Liver (tissue), 9 donors: ENCODE results near the gene FHDC1. TPM values are rescaled to one million over a fixed set of nuclear protein-coding genes. Genes with fewer than 3 reads are reported as not detected.

Source experiments
- DNase-seq: peaks from one replicate; pipeline ENCODE4 v3.0.0-alpha.2; 2017; ENCODE audit warnings: low spot score
- H3K27ac ChIP-seq, 2 donors: one replicate each; pipeline ENCODE4 v1.7.0; 2013; ENCODE audit warnings: inconsistent platforms in 2 of 2, low read length in 2 of 2, control low read depth in 1 of 2, low read depth in 1 of 2, mild to moderate bottlenecking in 1 of 2
- H3K27me3 ChIP-seq, 4 donors: one replicate each; pipeline versions ENCODE4 v1.6.1 to v1.7.0; 2013; ENCODE audit warnings: low read length in 3 of 4, inconsistent platforms in 1 of 4, mild to moderate bottlenecking in 1 of 4, moderate library complexity in 1 of 4; ENCODE audit not compliant: control insufficient read depth in 4 of 4, insufficient read depth in 4 of 4
- H3K36me3 ChIP-seq, 4 donors: one replicate each; pipeline versions ENCODE4 v1.6.1 to v1.7.0; 2013; ENCODE audit warnings: low read length in 3 of 4, mild to moderate bottlenecking in 3 of 4, low read depth in 1 of 4, moderate library complexity in 1 of 4; ENCODE audit not compliant: control insufficient read depth in 4 of 4, insufficient read depth in 3 of 4
- H3K4me1 ChIP-seq, 4 donors: one replicate each; pipeline versions ENCODE4 v1.6.1 to v1.7.0; 2013; ENCODE audit warnings: low read length in 3 of 4, mild to moderate bottlenecking in 3 of 4, moderate library complexity in 1 of 4; ENCODE audit not compliant: control insufficient read depth in 4 of 4, insufficient read depth in 4 of 4
- H3K4me3 ChIP-seq, 3 donors: one replicate each; pipeline versions ENCODE4 v1.6.1 to v1.7.0; 2013; ENCODE audit warnings: low read length in 3 of 3, control low read depth in 1 of 3, low read depth in 1 of 3, mild to moderate bottlenecking in 1 of 3
- H3K9ac ChIP-seq, 2 donors: one replicate each; pipeline ENCODE4 v1.7.0; 2013; ENCODE audit warnings: low read length in 2 of 2, mild to moderate bottlenecking in 2 of 2, moderate library complexity in 2 of 2, control low read depth in 1 of 2, low read depth in 1 of 2
- H3K9me3 ChIP-seq, 4 donors: one replicate each; pipeline versions ENCODE4 v1.6.1 to v1.7.0; 2013; ENCODE audit warnings: low read length in 3 of 4; ENCODE audit not compliant: control insufficient read depth in 4 of 4
- EGR1 ChIP-seq, 2 donors: IDR thresholded peaks; 2 replicates each; pipeline ENCODE4 v1.6.1; 2016 to 2018; ENCODE audit warnings: antibody characterized with exemption in 2 of 2, low read depth in 2 of 2
- FOXA1 ChIP-seq: IDR thresholded peaks from 2 replicates; pipeline ENCODE4 v1.6.1; 2016; ENCODE audit warnings: antibody characterized with exemption
- FOXA2 ChIP-seq: IDR thresholded peaks from 2 replicates; pipeline ENCODE4 v1.6.1; 2016; ENCODE audit warnings: antibody characterized with exemption
- GABPA ChIP-seq, 2 donors: IDR thresholded peaks in 1 of 2; conservative IDR thresholded peaks in 1 of 2; 2 replicates each; pipeline ENCODE4 v1.6.1; 2016; ENCODE audit warnings: antibody characterized with exemption in 2 of 2, mild to moderate bottlenecking in 1 of 2, moderate library complexity in 1 of 2
- HNF4A ChIP-seq, 2 donors: conservative IDR thresholded peaks; 2 replicates each; pipeline ENCODE4 v1.6.1; 2016; ENCODE audit warnings: antibody characterized with exemption in 2 of 2, mild to moderate bottlenecking in 2 of 2
- HNF4G ChIP-seq: IDR thresholded peaks from 2 replicates; pipeline ENCODE4 v1.6.1; 2016; ENCODE audit warnings: antibody characterized with exemption
- JUND ChIP-seq, 2 donors: IDR thresholded peaks; 2 replicates each; pipeline ENCODE4 v1.6.1; 2016; ENCODE audit warnings: antibody characterized with exemption in 2 of 2
- NR2F2 ChIP-seq: IDR thresholded peaks from 2 replicates; pipeline ENCODE4 v1.6.1; 2016; ENCODE audit warnings: antibody characterized with exemption
- RAD21 ChIP-seq, 2 donors: IDR thresholded peaks; 2 replicates each; pipeline ENCODE4 v1.6.1; 2016; ENCODE audit warnings: antibody characterized with exemption in 2 of 2, mild to moderate bottlenecking in 2 of 2
- RXRA ChIP-seq, 2 donors: IDR thresholded peaks; 2 replicates each; pipeline ENCODE4 v1.6.1; 2017 to 2018; ENCODE audit warnings: antibody characterized with exemption in 2 of 2, mild to moderate bottlenecking in 1 of 2
- SP1 ChIP-seq: IDR thresholded peaks from 2 replicates; pipeline ENCODE4 v1.6.1; 2018; ENCODE audit warnings: antibody characterized with exemption, mild to moderate bottlenecking
- TAF1 ChIP-seq: conservative IDR thresholded peaks from 2 replicates; pipeline ENCODE4 v1.6.1; 2016; ENCODE audit warnings: antibody characterized with exemption, mild to moderate bottlenecking
- YY1 ChIP-seq: IDR thresholded peaks from 2 replicates; pipeline ENCODE4 v1.6.1; 2016; ENCODE audit warnings: antibody characterized with exemption, mild to moderate bottlenecking
- WGBS: extraction: QIAGEN DNeasy Blood & Tissue Kit; methylation state at CpG from one replicate; pipeline ENCODE4 v1.1.7; 2013; 5-methylcytosine and 5-hydroxymethylcytosine counted together
- polyA plus RNA-seq, 2 donors: library from polyadenylated mRNA; stranded (reverse) in 1 of 2; unstranded in 1 of 2; fragments of 200-250 nt in 1 of 2; fragments of >200 nt in 1 of 2; fragmentation: Nextera tagmentation in 1 of 2; extraction: Ambion mirVana in 1 of 2; gene quantifications; one replicate each; pipeline versions ENCODE4 v1.2.1 to v1.2.3, GENCODE V29; 2013 to 2015
- total RNA-seq, 2 donors: library from RNA; depleted of rRNA; stranded (reverse); fragments of >200 nt; gene quantifications; one replicate each; pipeline ENCODE4 v1.2.3, GENCODE V29; 2014
- TF ChIP-seq, protein P1 (sequence below): IDR thresholded peaks from 2 replicates; pipeline ENCODE4 v1.6.1; 2016; ENCODE audit warnings: antibody characterized with exemption
- TF ChIP-seq, protein P2 (sequence below): IDR thresholded peaks from 2 replicates; pipeline ENCODE4 v1.6.1; 2016; ENCODE audit warnings: antibody characterized with exemption
- TF ChIP-seq, protein P3 (sequence below): IDR thresholded peaks from 2 replicates; pipeline ENCODE4 v1.6.1; 2016; ENCODE audit warnings: antibody characterized with exemption
- TF ChIP-seq, protein P4 (sequence below): IDR thresholded peaks from 2 replicates; pipeline ENCODE4 v1.6.1; 2016; ENCODE audit warnings: antibody characterized with exemption, mild to moderate bottlenecking
- TF ChIP-seq, protein P5 (sequence below): fragments of 150-350 bp; IDR thresholded peaks from 2 replicates; pipeline ENCODE4 v1.5.1; 2017; ENCODE audit warnings: improper control_type of control experiment, low read depth, low read length; ENCODE audit not compliant: missing input control
- donor health status: healthy.
- donor health status: healthy.
- donor health status: healthy.
- donor health status: healthy.
- donor health status: healthy.

FHDC1 gene
- total and polyA plus RNA-seq, 4 donors = 0.06 to 33.0 (median 0.11) TPM

DNA sequence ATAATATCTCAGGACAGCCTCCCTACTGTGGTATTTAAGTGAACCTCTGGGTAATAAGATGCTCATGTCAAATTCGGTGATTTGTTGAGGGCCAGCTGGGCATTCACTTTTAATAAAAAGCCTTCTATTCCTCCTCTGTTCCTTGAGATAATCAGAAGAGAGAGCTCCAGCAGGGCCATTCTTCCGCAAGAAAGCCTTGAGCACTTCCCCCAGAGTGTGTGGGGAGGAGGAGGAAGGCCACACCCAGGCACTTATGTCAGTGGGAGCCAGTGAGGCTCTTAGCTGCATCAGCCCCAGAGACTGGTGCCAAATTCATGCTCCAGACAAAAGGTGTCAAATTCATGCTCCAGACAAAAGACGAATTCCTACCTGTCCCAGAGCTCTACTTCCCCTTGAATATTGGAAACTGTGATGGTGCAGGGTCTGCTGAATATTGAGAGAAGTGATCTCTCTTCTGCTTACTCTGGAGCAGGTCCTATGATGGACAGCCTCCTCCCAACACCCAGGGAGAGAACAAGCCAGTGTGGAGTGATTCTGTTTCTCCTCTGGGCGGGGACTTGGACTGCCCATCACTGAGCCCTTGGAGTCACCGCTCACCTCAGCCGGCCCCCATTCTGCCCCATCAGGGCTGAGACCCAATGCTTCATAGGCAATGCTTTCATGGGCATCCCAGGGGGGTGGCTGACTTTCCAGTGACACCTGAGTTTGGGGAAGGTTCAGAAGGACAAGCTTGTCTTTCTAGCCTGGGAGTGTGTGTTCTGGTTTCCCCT lies 68.1 kb downstream of the FHDC1 start:
- Histone ChIP-seq H3K27ac (no peak overlapping the region), H3K27me3 (no peaks in the 10 kb centered on the region), H3K4me1 (no peaks in the 10 kb centered on the region), H3K9ac (no peak overlapping the region), H3K36me3 (no peaks in the 10 kb centered on the region), H3K9me3 (no peaks in the 10 kb centered on the region), H3K4me3 (no peak overlapping the region)
- WGBS = 76% methylated on average over 6 of the region's 6 CpGs
- TF ChIP-seq FOXA2 (no peak), EGR1 (IDR thresholded peaks at IDR 0.05; ENCODE audit: low read depth in 2 of 2) (no peak), HNF4G (no peak), RAD21 (IDR thresholded peaks at IDR 0.05) (no peak), SP1 (no peak)
- TF ChIP-seq, protein P1, sequence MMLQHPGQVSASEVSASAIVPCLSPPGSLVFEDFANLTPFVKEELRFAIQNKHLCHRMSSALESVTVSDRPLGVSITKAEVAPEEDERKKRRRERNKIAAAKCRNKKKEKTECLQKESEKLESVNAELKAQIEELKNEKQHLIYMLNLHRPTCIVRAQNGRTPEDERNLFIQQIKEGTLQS = no peak
- no peak for DNase-seq

DNA sequence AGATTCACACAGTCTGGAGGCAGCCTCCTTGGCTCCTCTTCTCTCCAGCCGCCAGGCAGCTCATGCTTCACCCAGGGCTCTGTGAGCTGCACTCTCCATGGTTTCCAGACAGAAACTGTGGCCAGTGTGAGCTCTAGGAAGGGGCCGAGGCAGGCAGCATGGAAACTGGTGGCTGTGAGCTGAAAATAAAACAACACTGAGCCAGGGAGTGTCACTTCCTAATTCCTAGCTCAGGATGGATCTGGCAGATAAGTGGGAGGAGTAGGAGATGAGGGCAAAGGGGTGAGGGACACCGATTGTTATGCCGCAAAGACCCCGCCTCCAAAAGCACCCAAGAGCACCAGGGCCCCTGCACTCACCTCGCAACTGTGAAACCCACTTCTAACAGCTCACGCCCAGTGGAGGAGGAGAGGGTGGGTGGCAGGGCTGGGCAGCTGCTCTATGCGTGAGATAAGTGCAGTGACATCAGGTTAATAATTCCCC lies 69.8 kb downstream of the FHDC1 start:
- no peaks in the 10 kb centered on the region for H3K27me3 ChIP-seq
- H3K4me1 ChIP-seq = no peaks in the 10 kb centered on the region
- H3K27ac ChIP-seq = no peak overlapping the region
- no peak overlapping the region for H3K9ac ChIP-seq
- no peaks in the 10 kb centered on the region for H3K36me3 ChIP-seq
- WGBS = 73% methylated on average over 8 of the region's 8 CpGs
- no peak overlapping the region for H3K4me3 ChIP-seq
- TF ChIP-seq NR2F2 (no peak), GABPA (IDR thresholded peaks at IDR 0.05 in 1 of 2, conservative IDR thresholded peaks at IDR 0.05 in 1 of 2) (no peak), HNF4G (no peak), SP1 (no peak), EGR1 (IDR thresholded peaks at IDR 0.05; ENCODE audit: low read depth in 2 of 2) (no peak), RAD21 (IDR thresholded peaks at IDR 0.05) (no peak), RXRA (IDR thresholded peaks at IDR 0.05) (no peak), JUND (IDR thresholded peaks at IDR 0.05) (no peak), FOXA1 (no peak), YY1 (no peak), HNF4A (conservative IDR thresholded peaks at IDR 0.05) (no peak), TAF1 (no peak), FOXA2 (no peak)
- TF ChIP-seq, protein P2, sequence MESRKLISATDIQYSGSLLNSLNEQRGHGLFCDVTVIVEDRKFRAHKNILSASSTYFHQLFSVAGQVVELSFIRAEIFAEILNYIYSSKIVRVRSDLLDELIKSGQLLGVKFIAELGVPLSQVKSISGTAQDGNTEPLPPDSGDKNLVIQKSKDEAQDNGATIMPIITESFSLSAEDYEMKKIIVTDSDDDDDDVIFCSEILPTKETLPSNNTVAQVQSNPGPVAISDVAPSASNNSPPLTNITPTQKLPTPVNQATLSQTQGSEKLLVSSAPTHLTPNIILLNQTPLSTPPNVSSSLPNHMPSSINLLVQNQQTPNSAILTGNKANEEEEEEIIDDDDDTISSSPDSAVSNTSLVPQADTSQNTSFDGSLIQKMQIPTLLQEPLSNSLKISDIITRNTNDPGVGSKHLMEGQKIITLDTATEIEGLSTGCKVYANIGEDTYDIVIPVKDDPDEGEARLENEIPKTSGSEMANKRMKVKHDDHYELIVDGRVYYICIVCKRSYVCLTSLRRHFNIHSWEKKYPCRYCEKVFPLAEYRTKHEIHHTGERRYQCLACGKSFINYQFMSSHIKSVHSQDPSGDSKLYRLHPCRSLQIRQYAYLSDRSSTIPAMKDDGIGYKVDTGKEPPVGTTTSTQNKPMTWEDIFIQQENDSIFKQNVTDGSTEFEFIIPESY = no peak
- TF ChIP-seq, protein P3, sequence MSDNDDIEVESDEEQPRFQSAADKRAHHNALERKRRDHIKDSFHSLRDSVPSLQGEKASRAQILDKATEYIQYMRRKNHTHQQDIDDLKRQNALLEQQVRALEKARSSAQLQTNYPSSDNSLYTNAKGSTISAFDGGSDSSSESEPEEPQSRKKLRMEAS = no peak
- TF ChIP-seq, protein P4, sequence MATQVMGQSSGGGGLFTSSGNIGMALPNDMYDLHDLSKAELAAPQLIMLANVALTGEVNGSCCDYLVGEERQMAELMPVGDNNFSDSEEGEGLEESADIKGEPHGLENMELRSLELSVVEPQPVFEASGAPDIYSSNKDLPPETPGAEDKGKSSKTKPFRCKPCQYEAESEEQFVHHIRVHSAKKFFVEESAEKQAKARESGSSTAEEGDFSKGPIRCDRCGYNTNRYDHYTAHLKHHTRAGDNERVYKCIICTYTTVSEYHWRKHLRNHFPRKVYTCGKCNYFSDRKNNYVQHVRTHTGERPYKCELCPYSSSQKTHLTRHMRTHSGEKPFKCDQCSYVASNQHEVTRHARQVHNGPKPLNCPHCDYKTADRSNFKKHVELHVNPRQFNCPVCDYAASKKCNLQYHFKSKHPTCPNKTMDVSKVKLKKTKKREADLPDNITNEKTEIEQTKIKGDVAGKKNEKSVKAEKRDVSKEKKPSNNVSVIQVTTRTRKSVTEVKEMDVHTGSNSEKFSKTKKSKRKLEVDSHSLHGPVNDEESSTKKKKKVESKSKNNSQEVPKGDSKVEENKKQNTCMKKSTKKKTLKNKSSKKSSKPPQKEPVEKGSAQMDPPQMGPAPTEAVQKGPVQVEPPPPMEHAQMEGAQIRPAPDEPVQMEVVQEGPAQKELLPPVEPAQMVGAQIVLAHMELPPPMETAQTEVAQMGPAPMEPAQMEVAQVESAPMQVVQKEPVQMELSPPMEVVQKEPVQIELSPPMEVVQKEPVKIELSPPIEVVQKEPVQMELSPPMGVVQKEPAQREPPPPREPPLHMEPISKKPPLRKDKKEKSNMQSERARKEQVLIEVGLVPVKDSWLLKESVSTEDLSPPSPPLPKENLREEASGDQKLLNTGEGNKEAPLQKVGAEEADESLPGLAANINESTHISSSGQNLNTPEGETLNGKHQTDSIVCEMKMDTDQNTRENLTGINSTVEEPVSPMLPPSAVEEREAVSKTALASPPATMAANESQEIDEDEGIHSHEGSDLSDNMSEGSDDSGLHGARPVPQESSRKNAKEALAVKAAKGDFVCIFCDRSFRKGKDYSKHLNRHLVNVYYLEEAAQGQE = no peak
- TF ChIP-seq, protein P5, sequence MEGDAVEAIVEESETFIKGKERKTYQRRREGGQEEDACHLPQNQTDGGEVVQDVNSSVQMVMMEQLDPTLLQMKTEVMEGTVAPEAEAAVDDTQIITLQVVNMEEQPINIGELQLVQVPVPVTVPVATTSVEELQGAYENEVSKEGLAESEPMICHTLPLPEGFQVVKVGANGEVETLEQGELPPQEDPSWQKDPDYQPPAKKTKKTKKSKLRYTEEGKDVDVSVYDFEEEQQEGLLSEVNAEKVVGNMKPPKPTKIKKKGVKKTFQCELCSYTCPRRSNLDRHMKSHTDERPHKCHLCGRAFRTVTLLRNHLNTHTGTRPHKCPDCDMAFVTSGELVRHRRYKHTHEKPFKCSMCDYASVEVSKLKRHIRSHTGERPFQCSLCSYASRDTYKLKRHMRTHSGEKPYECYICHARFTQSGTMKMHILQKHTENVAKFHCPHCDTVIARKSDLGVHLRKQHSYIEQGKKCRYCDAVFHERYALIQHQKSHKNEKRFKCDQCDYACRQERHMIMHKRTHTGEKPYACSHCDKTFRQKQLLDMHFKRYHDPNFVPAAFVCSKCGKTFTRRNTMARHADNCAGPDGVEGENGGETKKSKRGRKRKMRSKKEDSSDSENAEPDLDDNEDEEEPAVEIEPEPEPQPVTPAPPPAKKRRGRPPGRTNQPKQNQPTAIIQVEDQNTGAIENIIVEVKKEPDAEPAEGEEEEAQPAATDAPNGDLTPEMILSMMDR = no peak
- DNase-seq = no peak
- no peaks in the 10 kb centered on the region for H3K9me3 ChIP-seq
